ENCODE data around the gene MAPK1IP1L. TPM values are rescaled to one million over a fixed set of nuclear protein-coding genes. Genes with fewer than 3 reads are reported as not detected.
"Not testable (repeated sequence)": the region's sequence is repeated elsewhere in the genome, so short reads cannot be mapped to it uniquely, and the experiment has no call there.

Gene MAPK1IP1L
- total RNA-seq, 1 experiment from 2014 or later = 164 TPM

- no peak overlapping the region for H3K27ac ChIP-seq (ENCODE audit: low read depth, low read length, poor library complexity, severe bottlenecking)
- peaks cover 8% of the 10 kb centered on the region for H3K4me1 ChIP-seq (ENCODE audit: insufficient read depth, low read length, poor library complexity, severe bottlenecking)
- intact Hi-C loops (cut with micrococcal nuclease; ENCODE audit: unreplicated experiment) = no loop called here
- H3K36me3 ChIP-seq (ENCODE audit: insufficient read depth, low read length, poor library complexity, severe bottlenecking) = peaks cover 70% of the 10 kb centered on the region
- H3K9me3 ChIP-seq (ENCODE audit: low read depth, low read length, poor library complexity, severe bottlenecking) = no peaks in the 10 kb centered on the region
- ChIA-PET CTCF (interaction anchor here (0.5 kb wide), 1 partner anchor 31 kb away, joined by 6 read pairs; no protein-coding TSS in a partner anchor), POLR2A (ENCODE audit: low non-redundant PET) (no interaction called here)
- TF ChIP-seq EZH2 (IDR thresholded peaks at IDR 0.05; ENCODE audit: borderline replicate concordance, low read depth, low read length, poor library complexity, severe bottlenecking) (no peak), CTCF (conservative IDR thresholded peaks at IDR 0.05; ENCODE audit: low read depth, low read length) (no peak)
- DNase-seq (ENCODE audit: low spot score) = no peak
- no peaks in the 10 kb centered on the region for H3K27me3 ChIP-seq (replicated peaks; ENCODE audit: insufficient read depth, low read depth, low read length, poor library complexity)
- H3K4me3 ChIP-seq (ENCODE audit: low read depth, low read length, poor library complexity, severe bottlenecking) = no peak overlapping the region
- BruUV-seq (replicated peaks) = no TSS peak
Measured at GRCh38 chr14:55059333-55059732, 7.9 kb downstream of the MAPK1IP1L start.

GRCh38 chr14:55062517-55063351, 11.3 kb downstream of the MAPK1IP1L start:
- intact Hi-C loops (cut with micrococcal nuclease; ENCODE audit: unreplicated experiment) = no loop called here
- no peaks in the 10 kb centered on the region for H3K9me3 ChIP-seq (ENCODE audit: low read depth, low read length, poor library complexity, severe bottlenecking)
- no peak for DNase-seq (ENCODE audit: low spot score)
- H3K27ac ChIP-seq (ENCODE audit: low read depth, low read length, poor library complexity, severe bottlenecking) = no peak overlapping the region
- no peaks in the 10 kb centered on the region for H3K27me3 ChIP-seq (replicated peaks; ENCODE audit: insufficient read depth, low read depth, low read length, poor library complexity)
- TF ChIP-seq CTCF (conservative IDR thresholded peaks at IDR 0.05; ENCODE audit: low read depth, low read length) = no peak
- no peak for TF ChIP-seq EZH2 (IDR thresholded peaks at IDR 0.05; ENCODE audit: borderline replicate concordance, low read depth, low read length, poor library complexity, severe bottlenecking)
- H3K4me3 ChIP-seq (ENCODE audit: low read depth, low read length, poor library complexity, severe bottlenecking) = no peak overlapping the region
- ChIA-PET POLR2A (ENCODE audit: low non-redundant PET) (no interaction called here), CTCF (no interaction called here)
- H3K4me1 ChIP-seq (ENCODE audit: insufficient read depth, low read length, poor library complexity, severe bottlenecking) = no peaks in the 10 kb centered on the region
- BruUV-seq (replicated peaks) = no TSS peak
- peaks cover 71% of the 10 kb centered on the region for H3K36me3 ChIP-seq (ENCODE audit: insufficient read depth, low read length, poor library complexity, severe bottlenecking)

- H3K9me3 ChIP-seq (ENCODE audit: low read depth, low read length, poor library complexity, severe bottlenecking); H3K27ac ChIP-seq (ENCODE audit: low read depth, low read length, poor library complexity, severe bottlenecking); DNase-seq (ENCODE audit: low spot score); POLR2A ChIA-PET (ENCODE audit: low non-redundant PET); H3K4me3 ChIP-seq (ENCODE audit: low read depth, low read length, poor library complexity, severe bottlenecking); H3K27me3 ChIP-seq (replicated peaks; ENCODE audit: insufficient read depth, low read depth, low read length, poor library complexity); BruUV-seq (replicated peaks); CTCF ChIA-PET; H3K4me1 ChIP-seq (ENCODE audit: insufficient read depth, low read length, poor library complexity, severe bottlenecking); intact Hi-C loops (cut with micrococcal nuclease; ENCODE audit: unreplicated experiment): not testable (repeated sequence)
- H3K36me3 ChIP-seq (ENCODE audit: insufficient read depth, low read length, poor library complexity, severe bottlenecking) = peaks cover 62% of the 10 kb centered on the region
Measured at GRCh38 chr14:55064896-55065295, 13.4 kb downstream of the MAPK1IP1L start.

- POLR2A ChIA-PET (ENCODE audit: low non-redundant PET) = no interaction called here
- no peak overlapping the region for H3K27ac ChIP-seq (ENCODE audit: low read depth, low read length, poor library complexity, severe bottlenecking)
- TF ChIP-seq CTCF (conservative IDR thresholded peaks at IDR 0.05; ENCODE audit: low read depth, low read length) = no peak
- TF ChIP-seq EZH2 (IDR thresholded peaks at IDR 0.05; ENCODE audit: borderline replicate concordance, low read depth, low read length, poor library complexity, severe bottlenecking) = no peak
- peaks cover 3% of the 10 kb centered on the region for H3K4me1 ChIP-seq (ENCODE audit: insufficient read depth, low read length, poor library complexity, severe bottlenecking)
- no peaks in the 10 kb centered on the region for H3K27me3 ChIP-seq (replicated peaks; ENCODE audit: insufficient read depth, low read depth, low read length, poor library complexity)
- no peak overlapping the region for H3K4me3 ChIP-seq (ENCODE audit: low read depth, low read length, poor library complexity, severe bottlenecking)
- BruUV-seq (replicated peaks) = TSS peak; percentile 16
- H3K9me3 ChIP-seq (ENCODE audit: low read depth, low read length, poor library complexity, severe bottlenecking) = no peaks in the 10 kb centered on the region
- intact Hi-C loops (cut with micrococcal nuclease; ENCODE audit: unreplicated experiment) = no loop called here
- H3K36me3 ChIP-seq (ENCODE audit: insufficient read depth, low read length, poor library complexity, severe bottlenecking) = peaks cover 64% of the 10 kb centered on the region
- CTCF ChIA-PET = no interaction called here
- DNase-seq (ENCODE audit: low spot score) = no peak
Measured at GRCh38 chr14:55065411-55065810, 14.0 kb downstream of the MAPK1IP1L start.
